Heart right ventricle (tissue), 16 donors: Measurements from ENCODE around the gene KSR1. TPM values are rescaled to one million over a fixed set of nuclear protein-coding genes. Genes with fewer than 3 reads are reported as not detected.
"Not testable (repeated sequence)": the region's sequence is repeated elsewhere in the genome, so short reads cannot be mapped to it uniquely, and the experiment has no call there.

Experiments used
- ATAC-seq, 8 donors: fragments of 200-7000 bp; cut with Tn5 transposase; one replicate each; pipeline ENCODE4 v1.9.1; 2020; ENCODE audit warnings: mild to moderate bottlenecking in 8 of 8, moderate library complexity in 8 of 8, moderate number of reproducible peaks in 1 of 8
- DNase-seq, 2 donors: peaks; one replicate each; pipeline ENCODE4 v3.0.0-alpha.2; 2020
- H3K27ac ChIP-seq, 10 donors: fragments of 200-600 bp; sonication (generic) in 2 of 10; one replicate each; pipeline versions ENCODE4 v1.5.0 to v1.8.0; 2020 to 2022; ENCODE audit warnings: mild to moderate bottlenecking in 3 of 10
- H3K27me3 ChIP-seq, 7 donors: fragments of 200-600 bp; one replicate each; pipeline ENCODE4 v1.8.0; 2021 to 2022; ENCODE audit warnings: mild to moderate bottlenecking in 2 of 7
- H3K36me3 ChIP-seq, 9 donors: fragments of 200-600 bp; sonication (generic) in 1 of 9; one replicate each; pipeline versions ENCODE4 v1.5.0 to v1.8.0; 2020 to 2022; ENCODE audit warnings: mild to moderate bottlenecking in 2 of 9
- H3K4me1 ChIP-seq, 9 donors: fragments of 200-600 bp; sonication (generic) in 1 of 9; one replicate each; pipeline versions ENCODE4 v1.5.0 to v1.8.0; 2020 to 2022; ENCODE audit warnings: mild to moderate bottlenecking in 4 of 9
- H3K4me3 ChIP-seq, 10 donors: fragments of 200-600 bp; sonication (generic) in 2 of 10; one replicate each; pipeline versions ENCODE4 v1.5.0 to v1.8.0; 2020 to 2022; ENCODE audit warnings: mild to moderate bottlenecking in 7 of 10, moderate library complexity in 2 of 10
- H3K9me3 ChIP-seq, 11 donors: fragments of 200-600 bp in 10 of 11; sonication (generic) in 2 of 11; one replicate each; pipeline versions ENCODE4 v1.5.0 to v1.8.0; 2013 to 2022; ENCODE audit warnings: mild to moderate bottlenecking in 2 of 11, control low read depth in 1 of 11, moderate library complexity in 1 of 11
- CTCF ChIP-seq, 9 donors: fragments of 200-600 bp; sonication (generic) in 2 of 9; IDR thresholded peaks; one replicate each; pipeline versions ENCODE4 v1.5.0 to v1.8.0; 2021 to 2022; ENCODE audit warnings: antibody characterized with exemption in 9 of 9, mild to moderate bottlenecking in 5 of 9, moderate library complexity in 1 of 9
- WGBS, 2 donors: extraction: QIAGEN DNeasy Blood & Tissue Kit; methylation state at CpG; one replicate each; pipeline ENCODE4 v1.1.7; 2013; ENCODE audit warnings: inconsistent platforms in 1 of 2; 5-methylcytosine and 5-hydroxymethylcytosine counted together
- intact Hi-C, 10 donors: fragments of 100-400 bp; cut with DNase I; formaldehyde crosslinking; loops; one replicate each; pipeline versions ENCODE4 v1.11.1 to v1.14.2; 2022
- long read RNA-seq, 3 donors: library from polyadenylated mRNA; unstranded; transcript quantifications; one replicate each; pipeline ENCODE4 v2.0.0, GENCODE V29; 2020 to 2021
- polyA plus RNA-seq, 2 donors: library from polyadenylated mRNA; stranded (reverse); fragments of 200-250 nt; gene quantifications; one replicate each; pipeline ENCODE4 v1.2.3, GENCODE V29; 2013
- total RNA-seq, 10 donors: library from RNA; stranded (reverse); fragmentation: NEBNext Ultra II Directional in 3 of 10; extraction: Animal tissue kit (Norgen Biotek cat#: 25700) in 3 of 10; gene quantifications; one replicate each; pipeline versions ENCODE4 v1.2.1 to v1.2.4, GENCODE V29; 2021 to 2023
- donor health status: Arrhythmogenic right ventricular cardiomyopathy.
- donor health status: ischemic (EF 13 %, LVEDD 7.1; RV severe dilation, severe dysfunction).
- donor health status: healthy with polysubstance abuse.
- donor health status: DM: no; HTN: yes; CAD: no.
- donor health status: DM: no; HTN: no; CAD: no.
- donor health status: ischemic (EF 25% LVEDD 6.9; RV normal size, moderate dysfunction).
- donor health status: ischemic (EF 25% LVEDD 5.7; RV mildly dilated, moderate dysfunction).
- donor health status: healthy.
- donor health status: DM: yes; HTN: yes; CAD: no.
- donor health status: Ischemic cardiomyopathy.
- donor health status: ischemic (EF 35%, LVEDD 5.7; RV mildly dilated, moderate dysfunction).
- donor health status: nonischemic (EF 11% LVEDD 7.7; RV severe dilation, severe dysfunction).
- donor health status: DM: yes; HTN: yes; CAD: no.
- donor health status: PGD.
- donor health status: ischemic (EF 29% LVEDD 5.4; RV normal size, mild dysfunction).
- donor health status: nonischemic (EF 23%, LVEDD 6.1; RV moderate dilation, normal function).

KSR1 gene
- total RNA-seq (10 to 100 TPM in 5 of 10 donors, 1 to 10 TPM in 5; 5.6 to 19.6 (median 8.6) TPM), polyA plus RNA-seq (10 to 100 TPM in 1 of 2 donors, 1 to 10 TPM in 1; 6.0 to 10.1 TPM)
- long read RNA-seq, donor 1, partial matches to known transcripts: 2 of 2 reads
- long read RNA-seq, donor 1, other reads (novel, unspliced or antisense): 0 of 2 reads
- long read RNA-seq, donor 2: 0 reads
- long read RNA-seq, donor 3, partial matches to known transcripts: 1 of 7 reads
- long read RNA-seq, donor 3, other reads (novel, unspliced or antisense): 4 of 7 reads

GRCh38 chr17:27455914-27456680 lies at the start of gene KSR1:
Gene KSR1, plus strand, starts transcription at chr17:27456448. Its CDS starts 196 bp downstream, at chr17:27456644.
- H3K27me3 ChIP-seq: no peaks in the 10 kb centered on the region
- DNase-seq (peak; percentile 72 to 82), ATAC-seq (peak; percentile 86 to 97 (median 93))
- H3K27ac ChIP-seq: peak within 1 kb of the TSS; percentile 32 to 88 (median 80)
- intact Hi-C loops: loop anchor here (1.0 to 10.0 kb wide), 15 partner anchors 99 to 221 kb away; no protein-coding TSS in a partner anchor
- peaks cover 8 to 35% (median 23%) of the 10 kb centered on the region in 9 donors for H3K4me1 ChIP-seq
- H3K9me3 ChIP-seq: no peaks in the 10 kb centered on the region
- peak within 1 kb of the TSS; percentile 45 to 91 (median 88) for H3K4me3 ChIP-seq
- peak in 8 of 9 donors; percentile 22 to 74 (median 53) for TF ChIP-seq CTCF (IDR thresholded peaks at IDR 0.05)
- 0 to 1% methylated on average over 66 to 88 of the region's 88 CpGs for WGBS, 2 donors
- H3K36me3 ChIP-seq: no peaks in the 10 kb centered on the region

GRCh38 chr17:27407916-27408864 lies 48.1 kb upstream of the KSR1 start:
- 44 to 47% methylated on average over 6 of the region's 6 CpGs for WGBS, 2 donors

GRCh38 chr17:27408891-27409290 lies 47.4 kb upstream of the KSR1 start:
- H3K4me3 ChIP-seq: no peak overlapping the region
- H3K9me3 ChIP-seq: no peaks in the 10 kb centered on the region
- ATAC-seq: peak in 1 of 8 donors; percentile 66
- H3K4me1 ChIP-seq: peaks cover 0 to 35% (median 6%) of the 10 kb centered on the region in 9 donors
- H3K27me3 ChIP-seq: no peaks in the 10 kb centered on the region
- H3K36me3 ChIP-seq: no peaks in the 10 kb centered on the region
- intact Hi-C loops: no loop called here
- TF ChIP-seq CTCF (IDR thresholded peaks at IDR 0.05): no peak
- no peak for DNase-seq
- WGBS, 2 donors: 68 to 69% methylated on average over 4 of the region's 4 CpGs
- no peak overlapping the region for H3K27ac ChIP-seq

More at GRCh38 chr17:27407916-27408864, 48.1 kb upstream of the KSR1 start:
- Histone ChIP-seq H3K4me3 (no peak overlapping the region), H3K27me3 (no peaks in the 10 kb centered on the region), H3K4me1 (peaks cover 0 to 28% (median 6%) of the 10 kb centered on the region in 9 donors), H3K27ac (no peak overlapping the region), H3K36me3 (no peaks in the 10 kb centered on the region), H3K9me3 (no peaks in the 10 kb centered on the region)
- intact Hi-C loops: no loop called here
- DNase-seq: no peak
- no peak for TF ChIP-seq CTCF (IDR thresholded peaks at IDR 0.05)
- ATAC-seq: peak in 1 of 8 donors; percentile 54

GRCh38 chr17:27412158-27412557 lies 44.1 kb upstream of the KSR1 start:
- intact Hi-C loops, ATAC-seq, H3K9me3 ChIP-seq, H3K27me3 ChIP-seq, H3K4me3 ChIP-seq, DNase-seq, H3K27ac ChIP-seq, H3K36me3 ChIP-seq: not testable (repeated sequence)
- H3K4me1 ChIP-seq: peaks cover 0 to 50% (median 6%) of the 10 kb centered on the region in 9 donors
- 88 to 91% methylated on average over 9 of the region's 9 CpGs for WGBS, 2 donors
